Urinary bladder (tissue), 4 donors: ENCODE data around the gene POU3F2. TPM values are rescaled to one million over a fixed set of nuclear protein-coding genes. Genes with fewer than 3 reads are reported as not detected.

Experiments
- DNase-seq: peaks from one replicate; pipeline ENCODE4 v3.0.0-alpha.2; 2015; ENCODE audit errors: extremely low spot score
- H3K27ac ChIP-seq: one replicate; pipeline ENCODE4 v1.5.1; 2013; ENCODE audit warnings: low read depth, mild to moderate bottlenecking, moderate library complexity
- H3K36me3 ChIP-seq: one replicate; pipeline ENCODE4 v1.6.1; 2013; ENCODE audit warnings: mild to moderate bottlenecking, moderate library complexity; ENCODE audit not compliant: insufficient read depth
- H3K4me1 ChIP-seq: one replicate; pipeline ENCODE4 v1.6.1; 2013; ENCODE audit warnings: mild to moderate bottlenecking, moderate library complexity; ENCODE audit not compliant: insufficient read depth
- H3K4me3 ChIP-seq: one replicate; pipeline ENCODE4 v1.5.1; 2013; ENCODE audit warnings: low read depth, low read length
- WGBS: extraction: QIAGEN DNeasy Blood & Tissue Kit; methylation state at CpG from one replicate; pipeline ENCODE4 v1.1.7; 2013; 5-methylcytosine and 5-hydroxymethylcytosine counted together
- polyA plus RNA-seq: library from polyadenylated mRNA; stranded (reverse); fragments of 200-250 nt; gene quantifications from one replicate; pipeline ENCODE4 v1.2.3, GENCODE V29; 2013
- total RNA-seq: library from RNA; depleted of rRNA; stranded (reverse); fragments of >200 nt; gene quantifications from one replicate; pipeline ENCODE4 v1.2.3, GENCODE V29; 2014
- donor health status: healthy with polysubstance abuse.
- donor health status: healthy.

Gene POU3F2
- total and polyA plus RNA-seq, 2 donors, result 0.03 to 0.16 TPM

GRCh38 chr6:98880486-98880885 lies 46.1 kb downstream of the POU3F2 start:
- no peaks in the 10 kb centered on the region for H3K4me1 ChIP-seq
- H3K27ac ChIP-seq, result no peak overlapping the region
- no peak for DNase-seq
- H3K36me3 ChIP-seq, result peaks cover 1% of the 10 kb centered on the region
- no peak overlapping the region for H3K4me3 ChIP-seq

- WGBS, result 94% methylated on average over 3 of the region's 3 CpGs
- H3K4me3 ChIP-seq, result no peak overlapping the region
Observed at GRCh38 chr6:98885330-98885729, 51.0 kb downstream of the POU3F2 start.

GRCh38 chr6:98887650-98888049 lies 53.3 kb downstream of the POU3F2 start:
- Histone ChIP-seq H3K27ac (no peak overlapping the region), H3K4me3 (no peak overlapping the region), H3K4me1 (no peaks in the 10 kb centered on the region), H3K36me3 (no peaks in the 10 kb centered on the region)
- 93% methylated on average over 3 of the region's 3 CpGs for WGBS
- no peak for DNase-seq

More at GRCh38 chr6:98885330-98885729, 51.0 kb downstream of the POU3F2 start:
- Histone ChIP-seq H3K4me1 (no peaks in the 10 kb centered on the region), H3K36me3 (no peaks in the 10 kb centered on the region), H3K27ac (no peak overlapping the region)
- no peak for DNase-seq

Other genes starting within 250 kb of the POU3F2 start
- gene FBXL4, start 113.4 kb downstream of the POU3F2 start, total RNA-seq, result 39.4 TPM
- 7.0 TPM for gene FBXL4, start 113.4 kb downstream of the POU3F2 start, polyA plus RNA-seq